A549 (cell line): ENCODE data around the gene GPATCH1. TPM values are rescaled to one million over a fixed set of nuclear protein-coding genes. Genes with fewer than 3 reads are reported as not detected.
"Not testable (repeated sequence)": the region's sequence is repeated elsewhere in the genome, so short reads cannot be mapped to it uniquely, and the experiment has no call there.

Experiments used
- ATAC-seq, 2 experiments: fragments of 200-7000 bp in 1 of 2; fragments of >200 bp in 1 of 2; cut with Nextera tagmentation in 1 of 2; cut with Tn5 transposase in 1 of 2; 3 replicates each; pipeline versions ENCODE4 v1.8.0 to v1.9.1; 2018 to 2020; ENCODE audit warnings: mild to moderate bottlenecking in 1 of 2, moderate library complexity in 1 of 2
- CTCF ChIA-PET: fragments of 300-600 bp; sonication (Branson Sonifier 250); formaldehyde crosslinking; extraction: SDS; loops from one replicate; lab custom pipeline; 2021; ENCODE audit warnings: antibody characterized with exemption, inconsistent platforms; lab: Yijun Ruan, JAX
- POLR2A ChIA-PET: fragments of 350-600 bp; formaldehyde crosslinking; extraction: SDS; loops from one replicate; lab custom pipeline; 2021; ENCODE audit warnings: antibody characterized with exemption, inconsistent platforms; lab: Yijun Ruan, JAX
- DNase-seq, 2 experiments: peaks; one replicate each; pipeline versions ENCODE4 v3.0.0 to v3.0.0-alpha.2; 2011 to 2016; ENCODE audit warnings: low read depth in 1 of 2, low spot score in 1 of 2
- FAIRE-seq: peaks from 2 replicates; lab custom pipeline; 2011; peaks lifted over from hg19 to GRCh38; lab: Jason Lieb, UNC
- H3K27ac ChIP-seq, 2 experiments: fragments of >200 bp; sonication (Bioruptor Twin); formaldehyde crosslinking; 3 replicates each; pipeline ENCODE4 v1.5.1; 2016 to 2017
- H3K4me1 ChIP-seq: fragments of >200 bp; sonication (Bioruptor Twin); formaldehyde crosslinking; 3 replicates; pipeline ENCODE4 v1.6.1; 2016
- H3K4me2 ChIP-seq: fragments of >200 bp; sonication (Bioruptor Twin); formaldehyde crosslinking; 3 replicates; pipeline ENCODE4 v1.6.1; 2016
- H3K4me3 ChIP-seq: fragments of >200 bp; sonication (Bioruptor Twin); formaldehyde crosslinking; 3 replicates; pipeline ENCODE4 v1.5.1; 2016
- H3K9me3 ChIP-seq: fragments of >200 bp; sonication (Bioruptor Twin); formaldehyde crosslinking; 3 replicates; pipeline ENCODE4 v1.6.1; 2016
- BHLHE40 ChIP-seq: IDR thresholded peaks from 2 replicates; pipeline ENCODE4 v1.6.1; 2012; ENCODE audit warnings: low read depth, low read length, inconsistent platforms
- CBX2 ChIP-seq: fragments of 200-600 bp; sonication (generic); IDR thresholded peaks from 2 replicates; pipeline ENCODE4 v1.6.1; 2016; ENCODE audit warnings: low read depth, mild to moderate bottlenecking, borderline replicate concordance
- CHD2 ChIP-seq: fragments of 150-350 bp; IDR thresholded peaks from 2 replicates; pipeline ENCODE4 v1.6.1; 2014; ENCODE audit warnings: low read length; ENCODE audit not compliant: partially characterized antibody
- EHF ChIP-seq: fragments of 250-450 bp; sonication (Bioruptor Pico); IDR thresholded peaks from 2 replicates; pipeline ENCODE4 v1.5.0; 2020; ENCODE audit warnings: mild to moderate bottlenecking
- EP300 ChIP-seq, 2 experiments: fragments of >200 bp; sonication (Bioruptor Twin); formaldehyde crosslinking; IDR thresholded peaks; 2 replicates in 1 of 2; 3 replicates in 1 of 2; pipeline ENCODE4 v1.6.1; 2016 to 2017
- ESRRA ChIP-seq: fragments of 150-350 bp; IDR thresholded peaks from 2 replicates; pipeline ENCODE4 v1.6.1; 2014; ENCODE audit warnings: mild to moderate bottlenecking, low read length, borderline replicate concordance
- FOSB ChIP-seq: fragments of 250-450 bp; sonication (Bioruptor Pico); IDR thresholded peaks from 2 replicates; pipeline ENCODE4 v1.5.0; 2020; ENCODE audit warnings: mild to moderate bottlenecking, moderate library complexity
- HOXA7 ChIP-seq: fragments of 250-450 bp; sonication (Bioruptor Pico); IDR thresholded peaks from 2 replicates; pipeline ENCODE4 v1.5.0; 2020; ENCODE audit warnings: mild to moderate bottlenecking, moderate library complexity
- HOXB13 ChIP-seq: fragments of 250-450 bp; sonication (Bioruptor Pico); IDR thresholded peaks from 2 replicates; pipeline ENCODE4 v1.5.0; 2020; ENCODE audit warnings: low read depth, mild to moderate bottlenecking, moderate library complexity
- HOXB5 ChIP-seq: fragments of 250-450 bp; sonication (Bioruptor Pico); IDR thresholded peaks from 2 replicates; pipeline ENCODE4 v1.5.0; 2020; ENCODE audit warnings: mild to moderate bottlenecking, moderate library complexity
- JUN ChIP-seq, 2 experiments: fragments of >200 bp; sonication (Bioruptor Twin); formaldehyde crosslinking; IDR thresholded peaks; 2 replicates in 1 of 2; 3 replicates in 1 of 2; pipeline ENCODE4 v1.6.1; 2016 to 2017
- JUNB ChIP-seq: fragments of >200 bp; sonication (Bioruptor Twin); formaldehyde crosslinking; IDR thresholded peaks from 2 replicates; pipeline ENCODE4 v1.6.1; 2016
- KDM5A ChIP-seq: fragments of 200-600 bp; sonication (generic); IDR thresholded peaks from 2 replicates; pipeline ENCODE4 v1.6.1; 2016; ENCODE audit warnings: antibody characterized with exemption, mild to moderate bottlenecking
- MAFK ChIP-seq: fragments of 450-650 bp; IDR thresholded peaks from 2 replicates; pipeline ENCODE4 v1.6.1; 2014; ENCODE audit not compliant: partially characterized antibody
- NPAS2 ChIP-seq: fragments of 250-450 bp; sonication (Bioruptor Pico); IDR thresholded peaks from 2 replicates; pipeline ENCODE4 v1.8.0; 2022; ENCODE audit warnings: mild to moderate bottlenecking, moderate library complexity, borderline replicate concordance
- PHF8 ChIP-seq: fragments of 200-600 bp; sonication (generic); IDR thresholded peaks from 2 replicates; pipeline ENCODE4 v1.6.1; 2016; ENCODE audit warnings: low read depth, mild to moderate bottlenecking, antibody characterized with exemption, moderate library complexity, borderline replicate concordance
- POLR2A ChIP-seq: IDR thresholded peaks from 2 replicates; pipeline ENCODE4 v1.6.1; 2012; ENCODE audit warnings: mild to moderate bottlenecking, low read length
- RARB ChIP-seq: fragments of 250-450 bp; sonication (Bioruptor Pico); IDR thresholded peaks from 2 replicates; pipeline ENCODE4 v1.8.0; 2021; ENCODE audit warnings: mild to moderate bottlenecking, moderate library complexity
- RNF2 ChIP-seq: fragments of 200-600 bp; sonication (generic); IDR thresholded peaks from 2 replicates; pipeline ENCODE4 v1.6.1; 2016; ENCODE audit warnings: low read depth, mild to moderate bottlenecking, antibody characterized with exemption, moderate library complexity, borderline replicate concordance
- TFCP2L1 ChIP-seq: fragments of 250-450 bp; sonication (Bioruptor Pico); IDR thresholded peaks from 2 replicates; pipeline ENCODE4 v1.5.0; 2021; ENCODE audit warnings: mild to moderate bottlenecking
- ZC3H11A ChIP-seq: fragments of 450-650 bp; IDR thresholded peaks from 2 replicates; pipeline ENCODE4 v1.6.1; 2014; ENCODE audit warnings: antibody characterized with exemption, mild to moderate bottlenecking
- ZFP36 ChIP-seq: fragments of 450-650 bp; IDR thresholded peaks from 2 replicates; pipeline ENCODE4 v1.6.1; 2014; ENCODE audit warnings: borderline replicate concordance; ENCODE audit not compliant: partially characterized antibody
- WGBS: methylation state at CpG from one replicate; pipeline ENCODE4 v1.1.6; 2017; ENCODE audit errors: missing lambda C conversion rate; 5-methylcytosine and 5-hydroxymethylcytosine counted together
- polyA plus RNA-seq, 4 experiments: library from polyadenylated mRNA; depleted of rRNA in 3 of 4; stranded (reverse); fragments of >200 nt; fragmentation: RNase III in 1 of 4; extraction: RNeasy Plus Mini Kit Qiagen cat#74134 plus additional on column Dnase treatment in 1 of 4; gene quantifications; 2 replicates in 3 of 4; 3 replicates in 1 of 4; pipeline ENCODE4 v1.2.3, GENCODE V29; 2011 to 2017
- TF ChIP-seq, protein P1 (sequence below): fragments of 250-450 bp; sonication (Bioruptor Pico); IDR thresholded peaks from 2 replicates; pipeline ENCODE4 v1.5.0; 2020; ENCODE audit warnings: low read depth, mild to moderate bottlenecking, moderate library complexity

Gene GPATCH1
- polyA plus RNA-seq, 2 of the 4 experiments (the other 2 are of a cell fraction), result 12.1 to 24.2 TPM

- TF ChIP-seq MAFK, result peak; percentile 19
- TF ChIP-seq JUN (IDR thresholded peaks at IDR 0.05), result 0 out of 5 replicates have a peak, but pooled peaks of 1 of the 2 experiments have one; percentile 40
- 0 out of 2 replicates have a peak, but pooled peaks have one; percentile 17 for TF ChIP-seq POLR2A
- H3K4me1 ChIP-seq, result peaks cover 52% of the 10 kb centered on the region
- CTCF ChIA-PET, result interaction anchor here (0.8 to 3.0 kb wide), 6 partner anchors 11 to 87 kb away, joined by 3 to 20 read pairs (median 4); no protein-coding TSS in a partner anchor
- H3K4me3 ChIP-seq, DNase-seq, H3K9me3 ChIP-seq, POLR2A ChIA-PET, ATAC-seq, H3K4me2 ChIP-seq, FAIRE-seq: not testable (repeated sequence)
- WGBS, result 92% methylated on average over 18 of the region's 18 CpGs
- peak overlapping the region; percentile 12 to 87; a peak in 5 of 6 replicates for H3K27ac ChIP-seq
These were observed 43.6 kb upstream of the GPATCH1 start for GRCh38 chr19:33037168-33038025.

GRCh38 chr19:33039108-33039599 lies 41.8 kb upstream of the GPATCH1 start:
- no peak overlapping the region for H3K4me3 ChIP-seq
- CTCF ChIA-PET, result interaction anchor here (1.0 to 3.0 kb wide), 4 partner anchors 9 to 86 kb away, joined by 3 to 20 read pairs (median 7); no protein-coding TSS in a partner anchor
- FAIRE-seq, result no peak
- TF ChIP-seq NPAS2 (CRISPR knock-in tag), result no peak
- peak; percentile 27; the same call in 1 of the 2 replicates for TF ChIP-seq HOXB13 (CRISPR knock-in tag)
- TF ChIP-seq, all 56 proteins: peak for 1
- POLR2A ChIA-PET, result no interaction called here
- 82% methylated on average over 10 of the region's 10 CpGs for WGBS
- Histone ChIP-seq H3K9me3 (peaks cover 4% of the 10 kb centered on the region; the same call in 1 of the 3 replicates), H3K4me2 (peak overlapping the region; percentile 2; the same call in 1 of the 3 replicates), H3K27ac (peak overlapping the region; percentile 87 to 92), H3K4me1 (peaks cover 53% of the 10 kb centered on the region)
- DNase-seq, result no peak
- no peak for ATAC-seq

GRCh38 chr19:33039815-33040214 lies 41.2 kb upstream of the GPATCH1 start:
- Histone ChIP-seq H3K27ac (peak overlapping the region; percentile 87 to 92), H3K4me1 (peaks cover 53% of the 10 kb centered on the region)
- ATAC-seq, result no peak
- TF ChIP-seq JUN (IDR thresholded peaks at IDR 0.05) (no peak), ZFP36 (peak; percentile 96), RARB (no peak), KDM5A (no peak), EP300 (IDR thresholded peaks at IDR 0.05) (no peak)
- TF ChIP-seq, all 56 proteins: peak for 1
- POLR2A ChIA-PET, result interaction anchor here (0.6 kb wide), 1 partner anchor 197 kb away, joined by 3 read pairs; no protein-coding TSS in a partner anchor
- 89% methylated on average over 1 of the region's 1 CpG for WGBS
- Histone ChIP-seq H3K4me3 (no peak overlapping the region), H3K4me2 (peak overlapping the region; percentile 85; the same call in 2 of the 3 replicates), H3K9me3 (peaks cover 4% of the 10 kb centered on the region; the same call in 1 of the 3 replicates)
- CTCF ChIA-PET, result interaction anchor here (0.6 to 2.3 kb wide), 4 partner anchors 12 to 86 kb away, joined by 3 to 12 read pairs (median 3); no protein-coding TSS in a partner anchor
- no peak for DNase-seq
- no peak for FAIRE-seq

GRCh38 chr19:33040994-33041827 lies 39.8 kb upstream of the GPATCH1 start:
- H3K27ac ChIP-seq, result peak overlapping the region; percentile 87 to 92
- H3K4me1 ChIP-seq, result peaks cover 53% of the 10 kb centered on the region
- WGBS, result 5% methylated on average over 9 of the region's 9 CpGs
- ChIA-PET CTCF (interaction anchor here (1.0 to 3.7 kb wide), 10 partner anchors 9 to 143 kb away, joined by 3 to 20 read pairs (median 4); no protein-coding TSS in a partner anchor), POLR2A (interaction anchor here (0.7 to 1.7 kb wide), 8 partner anchors 11 to 136 kb away, joined by 3 to 15 read pairs (median 6); partner anchors contain the start of genes GPATCH1 and RHPN2)
- peak; percentile 99 for FAIRE-seq
- peaks cover 4% of the 10 kb centered on the region; the same call in 1 of the 3 replicates for H3K9me3 ChIP-seq
- H3K4me3 ChIP-seq, result peak overlapping the region; percentile 14; the same call in 2 of the 3 replicates
- peak overlapping the region; percentile 85 for H3K4me2 ChIP-seq
- DNase-seq, result peak; percentile 100
- ATAC-seq, result peak; percentile 95 to 96
- TF ChIP-seq BHLHE40, result no peak
- TF ChIP-seq, protein P1, sequence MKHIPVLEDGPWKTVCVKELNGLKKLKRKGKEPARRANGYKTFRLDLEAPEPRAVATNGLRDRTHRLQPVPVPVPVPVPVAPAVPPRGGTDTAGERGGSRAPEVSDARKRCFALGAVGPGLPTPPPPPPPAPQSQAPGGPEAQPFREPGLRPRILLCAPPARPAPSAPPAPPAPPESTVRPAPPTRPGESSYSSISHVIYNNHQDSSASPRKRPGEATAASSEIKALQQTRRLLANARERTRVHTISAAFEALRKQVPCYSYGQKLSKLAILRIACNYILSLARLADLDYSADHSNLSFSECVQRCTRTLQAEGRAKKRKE (CRISPR knock-in tag), result peak; percentile 62; the same call in 1 of the 2 replicates
- no peak for TF ChIP-seq CHD2
- TF ChIP-seq TFCP2L1 (CRISPR knock-in tag), result no peak
- no peak; the same call in none of the 2 replicates for TF ChIP-seq RARB
- TF ChIP-seq EHF (CRISPR knock-in tag), result peak; percentile 82
- TF ChIP-seq NPAS2 (CRISPR knock-in tag), result no peak
- TF ChIP-seq RNF2, result no peak
- no peak for TF ChIP-seq CBX2
- TF ChIP-seq PHF8, result no peak
- TF ChIP-seq JUNB, result peak; percentile 92
- peak; percentile 75 for TF ChIP-seq HOXB5 (CRISPR knock-in tag)
- TF ChIP-seq HOXA7 (CRISPR knock-in tag), result peak; percentile 77
- no peak; the same call in 1 of the 2 replicates for TF ChIP-seq FOSB
- TF ChIP-seq POLR2A, result no peak
- TF ChIP-seq ESRRA, result no peak
- no peak for TF ChIP-seq ZC3H11A
